Esophagus muscularis mucosa (tissue), 3 donors: ENCODE results near the gene HSBP1.

ENCODE experiments used
- POLR2A ChIP-seq: fragments of 450-650 bp; IDR thresholded peaks from one replicate; pipeline ENCODE4 v1.6.1; 2017; ENCODE audit warnings: antibody characterized with exemption, moderate library complexity, mild to moderate bottlenecking, low read depth
- POLR2AphosphoS5 ChIP-seq, 2 donors: sonication (generic); formaldehyde crosslinking; IDR thresholded peaks; one replicate each; pipeline ENCODE4 v1.6.1; 2017; ENCODE audit warnings: antibody characterized with exemption in 2 of 2
- TF ChIP-seq, protein P1 (sequence below), 3 experiments: fragments of 200-600 bp in 2 of 3; fragments of 450-650 bp in 1 of 3; sonication (generic) in 2 of 3; IDR thresholded peaks; one replicate each; pipeline ENCODE4 v1.5.1; 2017 to 2019; ENCODE audit warnings: antibody characterized with exemption in 3 of 3, mild to moderate bottlenecking in 2 of 3, moderate library complexity in 1 of 3

DNA sequence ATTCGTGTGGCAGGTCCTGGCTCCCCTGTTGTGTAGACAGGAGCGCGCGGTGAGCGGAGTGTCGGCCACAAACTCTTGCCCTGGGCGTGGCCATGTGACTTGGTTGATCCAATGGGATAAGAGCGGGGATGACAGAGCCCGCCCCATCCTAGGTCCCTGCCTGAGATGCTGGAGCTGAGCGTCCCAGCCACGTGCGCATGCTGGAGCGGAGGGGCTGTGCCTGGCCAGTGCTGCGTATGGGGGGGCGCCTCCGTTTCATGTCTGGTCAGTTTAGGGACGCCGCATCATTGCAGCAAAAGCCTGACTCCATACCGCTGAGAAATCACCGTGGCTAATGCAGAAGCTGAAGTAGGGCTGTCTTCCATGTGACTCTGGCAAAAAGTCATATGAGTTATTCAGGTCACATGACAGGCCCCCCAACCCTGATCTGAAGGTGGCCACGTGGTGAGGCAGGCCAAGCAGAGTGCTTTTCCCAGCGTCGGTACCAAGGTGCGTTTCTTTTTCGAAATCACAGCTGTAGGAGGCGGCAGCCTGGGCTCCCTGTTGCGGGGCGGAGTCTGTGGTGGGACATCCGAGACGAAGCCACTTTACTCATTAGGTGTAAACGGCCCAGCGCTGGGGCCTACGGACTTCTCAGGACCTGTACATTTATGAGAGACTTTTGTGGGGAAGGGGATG, 22.5 kb downstream of the HSBP1 start:
- TF ChIP-seq POLR2AphosphoS5 (IDR thresholded peaks at IDR 0.05) = no peak
- TF ChIP-seq, protein P1, sequence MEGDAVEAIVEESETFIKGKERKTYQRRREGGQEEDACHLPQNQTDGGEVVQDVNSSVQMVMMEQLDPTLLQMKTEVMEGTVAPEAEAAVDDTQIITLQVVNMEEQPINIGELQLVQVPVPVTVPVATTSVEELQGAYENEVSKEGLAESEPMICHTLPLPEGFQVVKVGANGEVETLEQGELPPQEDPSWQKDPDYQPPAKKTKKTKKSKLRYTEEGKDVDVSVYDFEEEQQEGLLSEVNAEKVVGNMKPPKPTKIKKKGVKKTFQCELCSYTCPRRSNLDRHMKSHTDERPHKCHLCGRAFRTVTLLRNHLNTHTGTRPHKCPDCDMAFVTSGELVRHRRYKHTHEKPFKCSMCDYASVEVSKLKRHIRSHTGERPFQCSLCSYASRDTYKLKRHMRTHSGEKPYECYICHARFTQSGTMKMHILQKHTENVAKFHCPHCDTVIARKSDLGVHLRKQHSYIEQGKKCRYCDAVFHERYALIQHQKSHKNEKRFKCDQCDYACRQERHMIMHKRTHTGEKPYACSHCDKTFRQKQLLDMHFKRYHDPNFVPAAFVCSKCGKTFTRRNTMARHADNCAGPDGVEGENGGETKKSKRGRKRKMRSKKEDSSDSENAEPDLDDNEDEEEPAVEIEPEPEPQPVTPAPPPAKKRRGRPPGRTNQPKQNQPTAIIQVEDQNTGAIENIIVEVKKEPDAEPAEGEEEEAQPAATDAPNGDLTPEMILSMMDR (IDR thresholded peaks at IDR 0.05) = no peak
- TF ChIP-seq POLR2A = no peak
